SK-N-MC (cell line): ENCODE data around the gene PDSS1.
"Not testable (repeated sequence)": the region's sequence is repeated elsewhere in the genome, so short reads cannot be mapped to it uniquely, and the experiment has no call there.

Experiments used
- DNase-seq: peaks from one replicate; pipeline ENCODE4 v3.0.0-alpha.2; 2011; ENCODE audit warnings: low read depth, low spot score
- H3K27ac ChIP-seq: fragments of 200-600 bp; sonication (generic); 2 replicates; pipeline ENCODE4 v1.5.1; 2016; ENCODE audit warnings: mixed run types
- H3K36me3 ChIP-seq: fragments of 200-600 bp; sonication (generic); 2 replicates; pipeline ENCODE4 v1.6.1; 2017; ENCODE audit warnings: antibody characterized with exemption, low read length, mixed read lengths; ENCODE audit not compliant: insufficient read depth
- H3K4me3 ChIP-seq: fragments of 200-600 bp; sonication (generic); 2 replicates; pipeline ENCODE4 v1.5.1; 2016
- H3K9ac ChIP-seq: fragments of 200-600 bp; sonication (generic); 2 replicates; pipeline ENCODE4 v1.8.0; 2017; ENCODE audit warnings: mixed run types, mixed read lengths; ENCODE audit not compliant: insufficient read length
- H3K9me3 ChIP-seq: fragments of 200-600 bp; sonication (generic); 2 replicates; pipeline ENCODE4 v1.6.1; 2017; ENCODE audit warnings: low read depth, mild to moderate bottlenecking, antibody characterized with exemption, low read length, moderate library complexity, mixed read lengths
- EZH2 ChIP-seq: fragments of 200-600 bp; sonication (generic); IDR thresholded peaks from one replicate; pipeline ENCODE4 v1.6.1; 2017; ENCODE audit warnings: antibody characterized with exemption
- FOXP2 ChIP-seq: optimal IDR thresholded peaks from 2 replicates; pipeline ENCODE3; 2011; ENCODE audit warnings: mild to moderate bottlenecking, moderate library complexity; ENCODE audit not compliant: insufficient read depth; ENCODE audit errors: extremely low read length, control extremely low read depth
- POLR2AphosphoS5 ChIP-seq: IDR thresholded peaks from 2 replicates; pipeline ENCODE4 v1.6.1; 2012; ENCODE audit warnings: mild to moderate bottlenecking, low read depth, low read length, borderline replicate concordance

PDSS1 gene

DNA sequence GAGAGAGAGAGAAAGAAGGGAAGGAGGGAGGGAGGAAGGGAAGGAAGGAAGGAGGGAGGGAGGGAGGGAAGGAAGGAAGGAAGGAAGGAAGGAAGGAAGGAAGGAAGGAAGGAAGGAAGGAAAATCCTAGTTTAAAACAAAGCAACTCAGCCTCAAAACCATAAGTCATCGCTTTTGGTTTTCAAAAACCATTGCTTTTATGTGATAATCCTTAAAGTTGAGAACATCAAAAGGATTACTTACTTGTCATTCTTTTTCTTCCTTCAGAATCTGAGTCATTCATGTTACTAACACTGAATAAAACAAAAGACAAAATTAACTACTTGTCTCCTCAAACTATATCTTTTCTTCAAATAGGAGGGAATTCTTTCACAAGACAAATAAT lies 21.6 kb upstream of the PDSS1 start:
- peak; percentile 78 for DNase-seq
- Histone ChIP-seq H3K4me3 (peak overlapping the region; percentile 84), H3K9ac (peak overlapping the region; percentile 33), H3K9me3 (no peaks in the 10 kb centered on the region), H3K27ac (peak overlapping the region; percentile 100), H3K36me3 (peaks cover 25% of the 10 kb centered on the region)
- TF ChIP-seq EZH2 (no peak), POLR2AphosphoS5 (peak; percentile 10; the same call in 1 of the 2 replicates), FOXP2 (no peak)

DNA sequence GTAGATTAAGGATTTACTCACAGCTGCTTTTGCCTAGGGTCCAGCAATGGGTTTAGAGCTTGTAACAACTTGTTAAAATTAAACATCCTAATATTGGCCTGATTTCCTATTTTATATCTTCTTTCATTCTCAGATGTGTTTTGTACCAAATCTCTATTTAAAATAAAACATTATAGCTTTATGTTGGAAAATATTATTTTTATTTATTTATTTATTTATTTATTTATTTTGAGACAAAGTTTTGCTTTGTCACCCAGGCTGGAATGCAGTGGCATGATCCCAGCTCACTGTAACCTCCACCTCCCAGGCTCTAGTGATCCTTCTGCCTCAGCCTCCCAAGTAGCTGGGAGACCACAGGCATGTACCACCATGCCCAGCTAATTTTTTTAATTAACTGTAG lies 17.9 kb upstream of the PDSS1 start:
- Histone ChIP-seq H3K36me3 (no peaks in the 10 kb centered on the region), H3K9me3 (no peaks in the 10 kb centered on the region), H3K4me3 (no peak overlapping the region), H3K9ac (no peak overlapping the region), H3K27ac (peak overlapping the region; percentile 100; the same call in 1 of the 2 replicates)
- no peak for DNase-seq
- TF ChIP-seq EZH2 = no peak
- no peak for TF ChIP-seq POLR2AphosphoS5
- TF ChIP-seq FOXP2 = no peak

DNA sequence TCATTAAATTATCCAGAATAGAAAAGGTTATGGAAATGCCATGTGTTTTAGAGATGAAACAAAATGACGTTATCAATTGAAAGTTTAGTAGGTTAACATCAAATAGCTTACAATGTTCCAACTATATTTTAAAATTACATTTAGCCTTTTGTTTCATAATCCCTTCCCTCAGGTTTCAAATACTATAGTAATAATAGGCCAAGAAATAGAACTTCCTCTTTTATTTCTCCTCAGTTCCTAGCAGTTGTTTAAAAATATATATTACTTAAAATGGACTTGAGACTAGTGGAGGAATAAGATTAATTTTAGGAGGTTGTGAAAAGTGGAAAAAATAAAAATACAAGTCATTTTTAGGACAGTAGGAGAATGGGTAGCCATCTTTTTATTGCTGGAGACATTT lies 16.4 kb upstream of the PDSS1 start:
- no peak for DNase-seq
- no peak for TF ChIP-seq POLR2AphosphoS5
- TF ChIP-seq FOXP2 = no peak
- no peak for TF ChIP-seq EZH2
- Histone ChIP-seq H3K36me3 (no peaks in the 10 kb centered on the region), H3K27ac (peak overlapping the region; percentile 5; the same call in 1 of the 2 replicates), H3K9me3 (no peaks in the 10 kb centered on the region), H3K4me3 (no peak overlapping the region), H3K9ac (no peak overlapping the region)

DNA sequence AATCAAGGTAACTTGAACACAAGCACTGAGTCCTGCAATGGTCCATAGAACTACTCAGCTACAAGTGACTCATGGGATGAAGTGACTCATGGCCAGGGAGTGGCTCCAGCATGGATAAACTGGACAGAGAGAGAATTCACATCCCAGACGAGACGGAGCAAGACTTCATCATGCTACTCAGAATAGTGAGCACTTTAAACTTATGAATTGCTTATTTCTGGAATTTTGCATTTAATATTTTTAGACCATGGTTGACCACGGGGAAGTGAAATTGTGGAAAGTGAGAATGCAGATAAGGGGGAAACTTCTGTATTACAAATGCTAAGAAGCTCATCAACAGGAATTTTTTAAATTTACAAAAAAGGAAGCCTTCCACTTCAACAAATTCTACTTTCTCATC lies 15.5 kb upstream of the PDSS1 start:
- not testable (repeated sequence) for H3K9ac ChIP-seq, DNase-seq, H3K9me3 ChIP-seq, H3K36me3 ChIP-seq, H3K4me3 ChIP-seq
- H3K27ac ChIP-seq = peak overlapping the region; percentile 68

DNA sequence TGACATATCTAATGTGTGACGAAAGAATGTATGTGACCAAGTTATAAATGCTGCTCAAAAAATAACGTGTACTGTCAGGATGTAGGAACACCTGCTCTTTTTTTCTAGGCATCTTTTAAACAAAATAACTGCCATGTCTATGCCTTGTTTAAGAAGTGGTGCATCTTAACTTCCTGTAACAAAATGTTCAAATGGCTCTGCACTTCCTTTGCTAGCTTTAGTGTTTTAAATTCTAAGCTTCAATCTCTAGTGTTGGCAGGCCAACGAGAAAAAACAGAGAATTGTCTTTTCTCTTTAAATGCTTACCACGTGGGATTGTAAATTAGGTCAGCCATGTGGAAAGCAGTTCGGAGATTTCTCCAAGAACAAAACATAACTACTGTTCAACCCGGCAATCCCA lies 14.6 kb upstream of the PDSS1 start:
- Histone ChIP-seq H3K36me3 (no peaks in the 10 kb centered on the region), H3K4me3 (no peak overlapping the region), H3K9me3 (no peaks in the 10 kb centered on the region), H3K27ac (peak overlapping the region; percentile 11; the same call in 1 of the 2 replicates), H3K9ac (no peak overlapping the region)
- DNase-seq = no peak
- TF ChIP-seq EZH2 (no peak), FOXP2 (no peak), POLR2AphosphoS5 (no peak)

DNA sequence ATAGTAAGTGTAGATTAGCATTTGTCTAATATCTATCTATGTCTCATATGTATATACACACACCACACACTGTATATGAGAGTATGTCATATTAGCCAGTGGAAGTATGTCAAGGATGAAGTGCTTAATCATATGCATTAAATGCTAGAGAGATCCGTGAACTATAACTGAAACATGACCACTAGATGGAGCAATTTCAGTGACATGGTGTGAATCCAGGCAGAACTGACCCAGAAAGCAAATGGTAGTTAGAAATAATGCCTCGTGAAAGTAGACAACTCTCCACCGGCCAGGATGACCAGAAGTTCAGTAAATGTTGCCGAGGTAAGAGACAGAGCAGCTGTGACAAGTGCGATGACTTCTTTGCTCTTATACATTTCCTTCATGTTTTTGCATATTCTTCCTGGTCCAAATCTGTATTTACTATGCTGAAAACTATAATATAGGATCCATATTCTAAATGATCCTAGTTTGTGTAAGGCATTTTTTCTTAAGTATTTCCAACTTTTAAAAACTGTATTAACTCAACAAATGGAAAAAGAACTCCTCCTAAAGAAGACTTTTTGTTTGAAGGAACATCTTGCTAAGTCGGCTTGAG lies 12.7 kb upstream of the PDSS1 start:
- not testable (repeated sequence) for H3K27ac ChIP-seq, DNase-seq, H3K36me3 ChIP-seq, H3K9ac ChIP-seq, H3K9me3 ChIP-seq
- H3K4me3 ChIP-seq = peak overlapping the region; percentile 42; the same call in 1 of the 2 replicates

DNA sequence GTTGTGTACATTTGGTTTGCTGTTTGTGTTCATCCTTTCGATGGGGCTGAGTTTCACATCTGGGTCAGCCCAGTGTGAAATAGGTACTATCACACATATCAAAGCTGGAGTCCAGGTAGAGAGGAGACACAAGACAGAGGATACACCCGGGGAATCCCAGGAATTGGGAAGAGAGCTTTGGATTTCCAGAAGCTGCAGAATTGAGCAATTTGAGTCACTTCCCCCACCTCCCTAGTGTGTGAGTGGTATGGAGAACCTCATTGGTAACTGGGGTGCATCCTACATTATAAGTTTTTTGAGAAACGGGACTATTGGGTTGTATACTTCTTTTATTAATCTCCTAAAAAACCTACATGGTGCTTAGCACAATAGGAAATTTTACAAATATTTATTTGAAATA lies 12.1 kb upstream of the PDSS1 start:
- DNase-seq = no peak
- Histone ChIP-seq H3K9ac (no peak overlapping the region), H3K9me3 (no peaks in the 10 kb centered on the region), H3K4me3 (no peak overlapping the region), H3K27ac (no peak overlapping the region), H3K36me3 (no peaks in the 10 kb centered on the region)
- no peak for TF ChIP-seq POLR2AphosphoS5
- TF ChIP-seq FOXP2 = no peak
- no peak for TF ChIP-seq EZH2

DNA sequence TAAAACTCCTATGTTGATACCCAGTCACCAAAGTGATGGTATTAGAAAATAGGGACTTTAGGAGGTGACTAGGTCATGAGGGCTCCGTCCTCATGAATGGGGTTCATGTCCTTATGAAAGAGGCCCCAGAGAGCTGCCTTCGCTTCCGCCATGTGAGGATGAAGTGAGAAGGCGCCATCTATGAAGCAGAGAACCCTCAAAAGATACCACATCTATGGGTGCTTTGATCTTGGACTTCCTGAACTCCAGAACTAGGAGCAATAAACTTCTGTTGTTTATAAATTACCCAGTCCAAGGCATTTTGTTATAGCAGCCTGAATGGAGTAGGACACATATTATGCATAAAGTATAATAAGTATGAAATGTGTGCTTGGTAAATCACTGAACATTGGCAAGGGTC lies 8.1 kb upstream of the PDSS1 start:
- TF ChIP-seq POLR2AphosphoS5 (no peak), FOXP2 (no peak), EZH2 (no peak)
- no peak for DNase-seq
- no peaks in the 10 kb centered on the region for H3K9me3 ChIP-seq

DNA sequence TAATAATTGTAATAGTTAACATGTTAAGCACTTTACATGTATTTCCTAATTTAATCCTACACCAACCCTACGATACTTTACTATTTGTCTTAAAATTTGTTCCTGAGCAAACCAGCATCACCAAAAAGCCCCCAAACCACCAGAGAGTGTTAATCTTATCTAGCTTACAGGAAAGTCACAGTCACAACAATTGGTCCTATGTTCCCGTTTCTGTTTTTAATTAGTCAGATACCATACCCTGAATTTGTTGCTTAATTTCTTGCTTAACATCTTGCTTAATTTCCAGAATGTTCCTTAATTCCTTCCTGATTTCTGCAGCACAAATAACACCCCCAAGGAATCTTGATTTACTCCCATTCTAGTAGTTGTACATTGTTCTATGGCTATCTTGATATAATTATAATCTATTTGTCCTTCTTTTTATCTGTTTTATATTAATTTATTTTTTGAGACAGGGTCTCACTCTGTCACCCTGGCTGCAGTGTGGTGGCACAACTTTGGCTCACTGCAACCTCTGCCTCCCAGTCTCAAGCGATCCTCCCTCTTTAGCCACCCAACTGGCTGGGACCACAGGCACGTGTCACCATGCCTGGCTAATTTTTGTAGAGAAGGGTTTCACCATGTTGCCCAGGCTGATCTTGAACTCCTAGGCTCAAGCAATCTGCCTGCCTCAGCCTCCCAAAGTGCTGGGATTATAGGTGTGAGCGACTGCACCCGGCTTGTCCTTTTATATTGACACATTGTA lies 6.6 kb upstream of the PDSS1 start:
- Histone ChIP-seq H3K4me3 (no peak overlapping the region), H3K27ac (no peak overlapping the region), H3K9me3 (no peaks in the 10 kb centered on the region), H3K36me3 (no peaks in the 10 kb centered on the region), H3K9ac (no peak overlapping the region)
- no peak for TF ChIP-seq FOXP2
- no peak for TF ChIP-seq EZH2
- no peak for TF ChIP-seq POLR2AphosphoS5
- no peak for DNase-seq

More for the DNA sequence above, 8.1 kb upstream of the PDSS1 start:
- no peak overlapping the region for H3K9ac ChIP-seq
- H3K4me3 ChIP-seq = no peak overlapping the region
- no peaks in the 10 kb centered on the region for H3K36me3 ChIP-seq
- no peak overlapping the region for H3K27ac ChIP-seq

DNA sequence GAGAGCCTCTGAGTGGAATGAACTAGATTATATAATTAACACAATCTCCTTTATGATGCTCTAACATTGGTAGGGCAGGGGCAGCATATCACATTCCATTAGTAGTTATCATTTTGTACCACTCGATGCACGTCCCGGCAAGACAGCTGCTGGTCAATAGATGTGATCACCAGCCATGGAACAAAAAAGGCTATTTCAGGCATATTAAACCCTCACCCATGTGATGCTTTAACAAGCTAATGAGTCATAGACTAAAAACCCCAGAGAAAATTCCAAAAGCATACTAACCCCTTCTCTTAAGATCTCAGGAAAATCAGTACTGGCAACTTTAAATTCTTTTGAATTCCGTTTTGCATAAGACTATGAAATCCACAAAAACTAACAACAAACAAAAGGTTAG lies 3.0 kb upstream of the PDSS1 start:
- not testable (repeated sequence) for H3K4me3 ChIP-seq, DNase-seq, H3K9me3 ChIP-seq, H3K9ac ChIP-seq, H3K36me3 ChIP-seq
- H3K27ac ChIP-seq = peak overlapping the region; percentile 46; the same call in 1 of the 2 replicates
